Suprapubic skin (tissue), 4 donors: Measurements from ENCODE around the gene DPH5. TPM values are rescaled to one million over a fixed set of nuclear protein-coding genes. Genes with fewer than 3 reads are reported as not detected.
"Not testable (repeated sequence)": the region's sequence is repeated elsewhere in the genome, so short reads cannot be mapped to it uniquely, and the experiment has no call there.

Experiments
- DNase-seq, 2 donors: peaks; one replicate each; pipeline ENCODE4 v3.0.0-alpha.2; 2019; ENCODE audit warnings: low spot score in 2 of 2
- H3K27ac ChIP-seq: fragments of 200-600 bp; sonication (generic); one replicate; pipeline ENCODE4 v1.5.1; 2019
- H3K27me3 ChIP-seq: fragments of 200-600 bp; sonication (generic); one replicate; pipeline ENCODE4 v1.5.1; 2019
- H3K36me3 ChIP-seq: fragments of 200-600 bp; sonication (generic); one replicate; pipeline ENCODE4 v1.5.1; 2019
- H3K4me1 ChIP-seq: fragments of 200-600 bp; sonication (generic); one replicate; pipeline ENCODE4 v1.5.1; 2019
- H3K4me3 ChIP-seq: fragments of 200-600 bp; sonication (generic); one replicate; pipeline ENCODE4 v1.5.1; 2019; ENCODE audit warnings: mild to moderate bottlenecking
- H3K9me3 ChIP-seq: fragments of 200-600 bp; sonication (generic); one replicate; pipeline ENCODE4 v1.5.1; 2019
- CTCF ChIP-seq, 2 donors: fragments of 200-600 bp in 1 of 2; fragments of 450-650 bp in 1 of 2; sonication (generic) in 1 of 2; IDR thresholded peaks; one replicate each; pipeline ENCODE4 v1.5.1; 2016 to 2019; ENCODE audit warnings: antibody characterized with exemption in 2 of 2, mild to moderate bottlenecking in 1 of 2, moderate library complexity in 1 of 2
- EP300 ChIP-seq: sonication (generic); formaldehyde crosslinking; IDR thresholded peaks from one replicate; pipeline ENCODE4 v1.6.1; 2017; ENCODE audit warnings: antibody characterized with exemption
- POLR2A ChIP-seq, 2 donors: fragments of 450-650 bp; IDR thresholded peaks; one replicate each; pipeline ENCODE4 v1.6.1; 2017; ENCODE audit warnings: antibody characterized with exemption in 2 of 2, mild to moderate bottlenecking in 2 of 2, moderate library complexity in 2 of 2
- POLR2AphosphoS5 ChIP-seq, 3 donors: sonication (generic); formaldehyde crosslinking; IDR thresholded peaks; one replicate each; pipeline ENCODE4 v1.6.1; 2017; ENCODE audit warnings: antibody characterized with exemption in 3 of 3
- WGBS: methylation state at CpG from one replicate; pipeline ENCODE4 v1.1.5; 2018; 5-methylcytosine and 5-hydroxymethylcytosine counted together
- total RNA-seq, 4 donors: library from RNA; depleted of rRNA; stranded (reverse); fragments of >200 nt; gene quantifications; one replicate each; pipeline ENCODE4 v1.1.0, GENCODE V29; 2016

Gene DPH5
- total RNA-seq, 4 donors from 2014 or later, result 15.8 to 29.8 (median 24.3) TPM

GRCh38 chr1:100959502-100960060 is 66.0 kb downstream of the DPH5 start:
- no peak overlapping the region for H3K27ac ChIP-seq
- H3K27me3 ChIP-seq, result no peaks in the 10 kb centered on the region
- WGBS, result 85% methylated on average over 5 of the region's 5 CpGs
- peaks cover 3% of the 10 kb centered on the region for H3K4me1 ChIP-seq
- H3K36me3 ChIP-seq, result peaks cover 8% of the 10 kb centered on the region
- DNase-seq, result no peak
- H3K4me3 ChIP-seq, result no peak overlapping the region
- no peak for TF ChIP-seq CTCF (IDR thresholded peaks at IDR 0.05)
- H3K9me3 ChIP-seq, result no peaks in the 10 kb centered on the region

GRCh38 chr1:100955322-100955721 is 70.3 kb downstream of the DPH5 start:
- peaks cover 18% of the 10 kb centered on the region for H3K36me3 ChIP-seq
- H3K4me3 ChIP-seq, result no peak overlapping the region
- no peaks in the 10 kb centered on the region for H3K9me3 ChIP-seq
- 35% methylated on average over 1 of the region's 1 CpG for WGBS
- no peak for DNase-seq
- no peak overlapping the region for H3K27ac ChIP-seq
- no peaks in the 10 kb centered on the region for H3K27me3 ChIP-seq
- peaks cover 3% of the 10 kb centered on the region for H3K4me1 ChIP-seq
- TF ChIP-seq CTCF (IDR thresholded peaks at IDR 0.05), result no peak
- no peak for TF ChIP-seq POLR2AphosphoS5 (IDR thresholded peaks at IDR 0.05)
- TF ChIP-seq EP300, result no peak
- no peak for TF ChIP-seq POLR2A (IDR thresholded peaks at IDR 0.05)

- H3K27ac ChIP-seq, result no peak overlapping the region
- peaks cover 14% of the 10 kb centered on the region for H3K4me1 ChIP-seq
- no peaks in the 10 kb centered on the region for H3K27me3 ChIP-seq
- no peaks in the 10 kb centered on the region for H3K9me3 ChIP-seq
- no peak for TF ChIP-seq POLR2AphosphoS5 (IDR thresholded peaks at IDR 0.05)
- no peak for TF ChIP-seq EP300
- no peak for TF ChIP-seq POLR2A (IDR thresholded peaks at IDR 0.05)
- TF ChIP-seq CTCF (IDR thresholded peaks at IDR 0.05), result no peak
- DNase-seq, result no peak
- no peak overlapping the region for H3K4me3 ChIP-seq
- H3K36me3 ChIP-seq, result peaks cover 18% of the 10 kb centered on the region
- 82% methylated on average over 2 of the region's 2 CpGs for WGBS
Measured at GRCh38 chr1:100953960-100954730, 71.4 kb downstream of the DPH5 start.

- 84% methylated on average over 1 of the region's 1 CpG for WGBS
- not testable (repeated sequence) for H3K4me3 ChIP-seq, H3K27ac ChIP-seq, H3K27me3 ChIP-seq, DNase-seq, H3K9me3 ChIP-seq
- H3K36me3 ChIP-seq, result peaks cover 16% of the 10 kb centered on the region
- peaks cover 16% of the 10 kb centered on the region for H3K4me1 ChIP-seq
Measured at GRCh38 chr1:100952970-100953369, 72.6 kb downstream of the DPH5 start.

- no peak overlapping the region for H3K27ac ChIP-seq
- H3K4me1 ChIP-seq, result peaks cover 16% of the 10 kb centered on the region
- no peak overlapping the region for H3K4me3 ChIP-seq
- no peak for TF ChIP-seq POLR2AphosphoS5 (IDR thresholded peaks at IDR 0.05)
- TF ChIP-seq EP300, result no peak
- no peak for TF ChIP-seq POLR2A (IDR thresholded peaks at IDR 0.05)
- no peak for TF ChIP-seq CTCF (IDR thresholded peaks at IDR 0.05)
- H3K27me3 ChIP-seq, result no peaks in the 10 kb centered on the region
- no peak for DNase-seq
- H3K36me3 ChIP-seq, result peaks cover 16% of the 10 kb centered on the region
- no peaks in the 10 kb centered on the region for H3K9me3 ChIP-seq
- 99% methylated on average over 4 of the region's 4 CpGs for WGBS
Measured at GRCh38 chr1:100952104-100952745, 73.4 kb downstream of the DPH5 start.
